Prostate gland (tissue), 2 donors: Measurements from ENCODE around the gene CHST6. TPM values are rescaled to one million over a fixed set of nuclear protein-coding genes. Genes with fewer than 3 reads are reported as not detected.

ENCODE experiments used
- DNase-seq: peaks from one replicate; pipeline ENCODE4 v3.0.0-alpha.2; 2019; ENCODE audit warnings: low spot score
- H3K27ac ChIP-seq, 2 donors: fragments of 200-600 bp; sonication (generic); 2 replicates each; pipeline ENCODE4 v1.5.1; 2017 to 2019
- H3K27me3 ChIP-seq: fragments of 200-600 bp; sonication (generic); replicated peaks from 2 replicates; pipeline ENCODE4 v1.5.1; 2019; ENCODE audit not compliant: insufficient read depth
- H3K36me3 ChIP-seq, 2 donors: fragments of 200-600 bp; sonication (generic); 1 replicate in 1 of 2; 2 replicates in 1 of 2; pipeline versions ENCODE4 v1.5.1 to v1.8.1; 2017 to 2019
- H3K4me1 ChIP-seq: fragments of 200-600 bp; sonication (generic); replicated peaks from 2 replicates; pipeline ENCODE4 v1.5.1; 2019
- H3K4me3 ChIP-seq, 2 donors: fragments of 200-600 bp; sonication (generic); 2 replicates each; pipeline ENCODE4 v1.5.1; 2017 to 2019
- H3K9me3 ChIP-seq: fragments of 200-600 bp; sonication (generic); 2 replicates; pipeline ENCODE4 v1.5.1; 2017
- POLR2A ChIP-seq: fragments of 450-650 bp; IDR thresholded peaks from one replicate; pipeline ENCODE4 v1.6.1; 2016; ENCODE audit warnings: antibody characterized with exemption, mild to moderate bottlenecking
- POLR2AphosphoS5 ChIP-seq: sonication (generic); formaldehyde crosslinking; IDR thresholded peaks from one replicate; pipeline ENCODE4 v1.6.1; 2017; ENCODE audit warnings: antibody characterized with exemption
- WGBS: methylation state at CpG from one replicate; pipeline ENCODE4 v1.1.5; 2018; 5-methylcytosine and 5-hydroxymethylcytosine counted together
- intact Hi-C: fragments of 100-400 bp; cut with DNase I; formaldehyde crosslinking; loops from one replicate; pipeline ENCODE4 v1.14.2; 2022
- total RNA-seq, 2 donors: library from RNA; depleted of rRNA; stranded (reverse); fragments of >200 nt; gene quantifications; one replicate each; pipeline ENCODE4 v1.1.0, GENCODE V29; 2016
- TF ChIP-seq, protein P1 (sequence below), 4 experiments: fragments of 200-600 bp in 2 of 4; fragments of 450-650 bp in 2 of 4; sonication (generic) in 2 of 4; IDR thresholded peaks; 1 replicate in 3 of 4; 2 replicates in 1 of 4; pipeline ENCODE4 v1.5.1; 2016 to 2019; ENCODE audit warnings: antibody characterized with exemption in 4 of 4, mild to moderate bottlenecking in 2 of 4, moderate library complexity in 2 of 4

The CHST6 gene
- total RNA-seq, 2 donors from 2014 or later: 0.23 to 9.5 TPM

DNA sequence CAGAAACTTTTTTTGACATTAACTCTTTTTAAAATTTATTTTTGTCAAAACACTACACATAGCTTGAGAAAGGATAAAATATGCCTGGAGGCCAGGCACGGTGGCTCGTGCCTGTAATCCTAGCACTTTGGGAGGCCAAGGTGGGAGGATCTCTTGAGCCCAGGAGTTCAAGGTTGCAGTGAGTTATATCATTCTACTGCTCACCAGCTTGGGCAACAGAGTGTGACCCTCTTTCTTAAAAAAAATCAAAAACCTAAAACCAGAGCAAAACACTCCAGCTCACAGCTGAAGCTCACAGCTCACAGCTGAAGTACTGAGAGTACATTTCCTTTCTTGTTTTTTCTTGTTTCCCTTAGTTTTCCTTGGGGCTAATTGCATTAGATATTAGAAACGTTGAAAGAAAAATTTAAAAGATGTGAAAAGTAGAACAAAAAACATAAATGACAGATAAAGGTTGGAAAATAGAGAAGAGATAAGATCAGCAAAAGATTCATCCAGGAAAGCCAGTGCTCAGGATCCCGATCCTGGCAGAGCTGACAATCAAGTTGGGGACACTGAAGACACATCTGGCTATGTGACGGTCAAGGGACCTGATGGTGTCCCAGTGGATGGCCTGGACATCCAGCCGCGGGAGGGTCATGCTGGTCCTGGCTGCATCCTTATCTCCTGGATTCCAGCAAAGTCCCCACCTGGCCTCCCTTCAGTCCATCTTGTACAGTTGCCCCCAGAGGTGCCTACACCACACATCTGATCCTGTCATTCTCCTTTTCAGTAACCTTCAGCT, 9.8 kb downstream of the CHST6 start:
- H3K27ac ChIP-seq: no peak overlapping the region
- DNase-seq: no peak
- intact Hi-C loops: no loop called here
- TF ChIP-seq, protein P1, sequence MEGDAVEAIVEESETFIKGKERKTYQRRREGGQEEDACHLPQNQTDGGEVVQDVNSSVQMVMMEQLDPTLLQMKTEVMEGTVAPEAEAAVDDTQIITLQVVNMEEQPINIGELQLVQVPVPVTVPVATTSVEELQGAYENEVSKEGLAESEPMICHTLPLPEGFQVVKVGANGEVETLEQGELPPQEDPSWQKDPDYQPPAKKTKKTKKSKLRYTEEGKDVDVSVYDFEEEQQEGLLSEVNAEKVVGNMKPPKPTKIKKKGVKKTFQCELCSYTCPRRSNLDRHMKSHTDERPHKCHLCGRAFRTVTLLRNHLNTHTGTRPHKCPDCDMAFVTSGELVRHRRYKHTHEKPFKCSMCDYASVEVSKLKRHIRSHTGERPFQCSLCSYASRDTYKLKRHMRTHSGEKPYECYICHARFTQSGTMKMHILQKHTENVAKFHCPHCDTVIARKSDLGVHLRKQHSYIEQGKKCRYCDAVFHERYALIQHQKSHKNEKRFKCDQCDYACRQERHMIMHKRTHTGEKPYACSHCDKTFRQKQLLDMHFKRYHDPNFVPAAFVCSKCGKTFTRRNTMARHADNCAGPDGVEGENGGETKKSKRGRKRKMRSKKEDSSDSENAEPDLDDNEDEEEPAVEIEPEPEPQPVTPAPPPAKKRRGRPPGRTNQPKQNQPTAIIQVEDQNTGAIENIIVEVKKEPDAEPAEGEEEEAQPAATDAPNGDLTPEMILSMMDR (IDR thresholded peaks at IDR 0.05): no peak
- no peak for TF ChIP-seq POLR2AphosphoS5
- no peak for TF ChIP-seq POLR2A
- no peaks in the 10 kb centered on the region for H3K4me1 ChIP-seq
- no peaks in the 10 kb centered on the region for H3K27me3 ChIP-seq
- no peaks in the 10 kb centered on the region for H3K36me3 ChIP-seq
- WGBS: 65% methylated on average over 7 of the region's 7 CpGs
- no peaks in the 10 kb centered on the region for H3K9me3 ChIP-seq
- H3K4me3 ChIP-seq: no peak overlapping the region

DNA sequence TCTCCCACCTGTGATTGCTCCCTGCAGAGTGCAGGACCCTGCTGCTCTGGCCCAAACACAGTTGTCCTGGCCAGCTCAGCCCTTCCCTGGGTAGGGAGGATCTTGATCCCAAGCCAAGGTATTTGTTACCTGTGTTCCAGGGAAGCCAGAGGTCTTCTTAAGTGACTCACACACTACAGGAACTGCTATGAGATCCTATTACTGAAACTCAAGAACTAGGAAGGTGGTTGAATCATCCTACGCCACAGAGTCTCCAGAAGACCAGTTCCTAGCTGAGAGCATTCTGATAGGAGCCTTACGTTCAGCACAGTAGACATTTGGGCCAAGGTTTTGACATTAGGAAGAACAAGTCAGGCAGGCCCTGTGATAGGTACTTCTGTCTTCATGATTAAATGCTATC, 12.0 kb downstream of the CHST6 start:
- TF ChIP-seq POLR2AphosphoS5 (peak; percentile 31), POLR2A (no peak)
- TF ChIP-seq, protein P1 (IDR thresholded peaks at IDR 0.05): no peak
- 45% methylated on average over 2 of the region's 2 CpGs for WGBS
- DNase-seq: peak; percentile 33
- Histone ChIP-seq H3K9me3 (no peaks in the 10 kb centered on the region), H3K4me1 (no peaks in the 10 kb centered on the region), H3K36me3 (no peaks in the 10 kb centered on the region), H3K27me3 (no peaks in the 10 kb centered on the region), H3K27ac (no peak overlapping the region), H3K4me3 (no peak overlapping the region)
- intact Hi-C loops: no loop called here

DNA sequence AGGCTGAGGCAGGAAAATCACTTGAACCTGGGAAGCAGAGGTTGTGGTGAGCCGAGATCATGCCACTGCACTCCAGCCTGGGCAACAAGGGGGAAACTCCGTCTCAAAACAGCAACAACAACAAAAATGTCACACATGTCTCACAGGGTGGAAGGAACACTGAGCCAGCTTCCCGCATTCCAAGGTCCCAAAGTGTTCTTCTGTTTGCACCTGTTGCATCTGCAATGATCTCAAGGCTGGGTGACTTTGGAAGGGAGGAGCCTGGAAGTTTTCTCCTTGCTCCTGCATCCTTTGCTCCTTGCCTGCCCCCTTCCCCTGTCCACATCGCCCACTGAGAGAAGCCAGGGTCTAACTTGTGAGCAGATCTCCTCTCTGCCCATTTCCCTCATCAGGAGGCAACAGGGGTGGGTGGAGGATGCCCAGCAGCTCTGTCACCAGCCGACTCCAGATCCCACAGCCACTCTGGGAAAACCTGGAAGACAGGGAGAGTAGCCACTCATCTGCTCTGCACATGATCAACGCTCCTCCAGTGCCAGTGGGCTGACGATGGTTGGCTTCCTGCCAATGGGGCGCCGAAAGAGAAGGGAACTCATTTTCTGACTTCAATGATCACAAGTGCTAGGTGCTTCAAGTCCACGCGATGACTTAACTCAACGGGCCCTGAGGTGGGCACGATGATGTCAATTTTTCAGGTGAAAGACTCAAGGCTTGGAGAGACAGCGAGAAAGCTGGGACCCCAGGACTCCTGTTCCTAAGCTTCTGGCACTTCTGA, 12.6 kb downstream of the CHST6 start:
- 77% methylated on average over 14 of the region's 14 CpGs for WGBS
- no peak overlapping the region for H3K4me3 ChIP-seq
- H3K36me3 ChIP-seq: no peaks in the 10 kb centered on the region
- no peak for DNase-seq
- no peak for TF ChIP-seq POLR2AphosphoS5
- no peak for TF ChIP-seq POLR2A
- TF ChIP-seq, protein P1 (IDR thresholded peaks at IDR 0.05): no peak
- H3K4me1 ChIP-seq: no peaks in the 10 kb centered on the region
- H3K9me3 ChIP-seq: no peaks in the 10 kb centered on the region
- H3K27ac ChIP-seq: no peak overlapping the region
- no peaks in the 10 kb centered on the region for H3K27me3 ChIP-seq
- intact Hi-C loops: no loop called here

DNA sequence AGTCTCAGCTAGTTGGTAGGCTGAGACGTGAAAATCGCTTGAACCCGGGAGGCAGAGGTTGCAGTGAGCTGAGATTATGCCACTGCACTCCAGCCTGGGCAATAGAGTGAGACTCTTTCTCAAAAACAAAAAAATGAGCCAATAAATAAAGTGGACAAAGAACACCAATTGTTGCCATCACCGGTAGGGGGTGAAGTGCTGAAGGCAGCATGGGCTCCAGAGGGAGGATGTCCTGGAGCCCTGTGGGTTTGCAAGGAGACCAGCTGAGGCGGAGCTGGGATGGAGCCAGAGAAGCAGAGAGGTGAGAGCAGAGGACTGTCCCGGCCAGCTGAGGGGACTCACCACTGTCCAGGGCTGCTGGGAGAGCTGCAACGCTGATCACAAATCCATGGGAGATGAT, 13.8 kb downstream of the CHST6 start:
- Histone ChIP-seq H3K36me3 (no peaks in the 10 kb centered on the region), H3K27me3 (no peaks in the 10 kb centered on the region), H3K27ac (no peak overlapping the region), H3K9me3 (no peaks in the 10 kb centered on the region), H3K4me1 (no peaks in the 10 kb centered on the region), H3K4me3 (no peak overlapping the region)
- DNase-seq: no peak
- intact Hi-C loops: no loop called here
- TF ChIP-seq, protein P1 (IDR thresholded peaks at IDR 0.05): no peak
- TF ChIP-seq POLR2A: no peak
- TF ChIP-seq POLR2AphosphoS5: no peak
- 90% methylated on average over 7 of the region's 7 CpGs for WGBS
